SKM-1 treated with dmso at 0.1 percent for 144 hours (cell line): ENCODE results near the gene KIF5C.
A peak's percentile ranks its signal among the peaks of the same experiment; 100 is the strongest.

Source experiments
- DNase-seq: peaks from one replicate; lab custom pipeline; 2025; ENCODE audit not compliant: unreplicated experiment; lab: John Stamatoyannopoulos, UW

Gene KIF5C

GRCh38 chr2:148922776-148923475 is 47.9 kb downstream of the KIF5C start:
- DNase-seq = no peak

- no peak for DNase-seq
These were observed 49.6 kb downstream of the KIF5C start for GRCh38 chr2:148924514-148925178.

- peak; percentile 51 for DNase-seq
These were observed 51.4 kb downstream of the KIF5C start for GRCh38 chr2:148926291-148926961.

- peak; percentile 36 for DNase-seq
These were observed 52.0 kb downstream of the KIF5C start for GRCh38 chr2:148926981-148927401.

- DNase-seq = no peak
These were observed 53.4 kb downstream of the KIF5C start for GRCh38 chr2:148928395-148928794.

GRCh38 chr2:148930046-148930775 is 55.2 kb downstream of the KIF5C start:
- DNase-seq = no peak

GRCh38 chr2:148932536-148932935 is 57.5 kb downstream of the KIF5C start:
- DNase-seq = no peak

GRCh38 chr2:148933456-148933855 is 58.4 kb downstream of the KIF5C start:
- no peak for DNase-seq

- no peak for DNase-seq
These were observed 60.8 kb downstream of the KIF5C start for GRCh38 chr2:148935791-148936190.

GRCh38 chr2:148936857-148937450 is 61.9 kb downstream of the KIF5C start:
- no peak for DNase-seq

- DNase-seq = no peak
These were observed 64.2 kb downstream of the KIF5C start for GRCh38 chr2:148939271-148939670.

GRCh38 chr2:148943097-148943496 is 68.1 kb downstream of the KIF5C start:
- no peak for DNase-seq

- DNase-seq = no peak
These were observed 69.5 kb downstream of the KIF5C start for GRCh38 chr2:148944536-148944935.

GRCh38 chr2:148947299-148947698 is 72.3 kb downstream of the KIF5C start:
- no peak for DNase-seq

- DNase-seq = peak; percentile 80
These were observed 73.8 kb downstream of the KIF5C start for GRCh38 chr2:148948868-148949267.

- DNase-seq = no peak
These were observed 74.3 kb downstream of the KIF5C start for GRCh38 chr2:148949348-148949747.

GRCh38 chr2:148952621-148953020 is 77.6 kb downstream of the KIF5C start:
- DNase-seq = no peak

GRCh38 chr2:148953426-148953825 is 78.4 kb downstream of the KIF5C start:
- no peak for DNase-seq

GRCh38 chr2:148954536-148954935 is 79.5 kb downstream of the KIF5C start:
- DNase-seq = no peak

- no peak for DNase-seq
These were observed 80.8 kb downstream of the KIF5C start for GRCh38 chr2:148955798-148956197.

GRCh38 chr2:148957023-148957422 is 82.0 kb downstream of the KIF5C start:
- DNase-seq = no peak
